Upper lobe of right lung (tissue), 1 donor: ENCODE data around the gene SNCB. TPM values are rescaled to one million over a fixed set of nuclear protein-coding genes. Genes with fewer than 3 reads are reported as not detected.

Experiments used
- ATAC-seq: fragments of 200-7000 bp; cut with Tn5 transposase; one replicate; pipeline ENCODE4 v1.9.1; 2020; ENCODE audit warnings: mild to moderate bottlenecking, moderate library complexity
- DNase-seq: peaks from one replicate; pipeline ENCODE4 v3.0.0-alpha.2; 2020
- H3K27ac ChIP-seq: fragments of 200-600 bp; one replicate; pipeline ENCODE4 v1.8.0; 2022
- H3K27me3 ChIP-seq: fragments of 200-600 bp; one replicate; pipeline ENCODE4 v1.8.0; 2022; ENCODE audit warnings: mild to moderate bottlenecking
- H3K36me3 ChIP-seq: fragments of 200-600 bp; one replicate; pipeline ENCODE4 v1.8.0; 2022
- H3K4me1 ChIP-seq: fragments of 200-600 bp; one replicate; pipeline ENCODE4 v1.8.0; 2022
- H3K4me3 ChIP-seq: fragments of 200-600 bp; one replicate; pipeline ENCODE4 v1.8.0; 2022; ENCODE audit warnings: mild to moderate bottlenecking
- H3K9me3 ChIP-seq: fragments of 200-600 bp; one replicate; pipeline ENCODE4 v1.8.0; 2022
- intact Hi-C: fragments of 100-400 bp; cut with DNase I; formaldehyde crosslinking; loops from one replicate; pipeline ENCODE4 v1.11.0; 2022
- total RNA-seq: library from RNA; stranded (reverse); fragmentation: NEBNext Ultra II Directional; extraction: Animal tissue kit (Norgen Biotek cat#: 25700); gene quantifications from one replicate; pipeline ENCODE4 v1.2.1, GENCODE V29; 2021
- TF ChIP-seq, protein P1 (sequence below): fragments of 200-600 bp; IDR thresholded peaks from one replicate; pipeline ENCODE4 v1.8.0; 2022; ENCODE audit warnings: antibody characterized with exemption
- donor health status: DM: no; HTN: yes; CAD: no; lungs with severe emphysema.

SNCB gene
- total RNA-seq, 1 donor from 2014 or later = not detected

DNA sequence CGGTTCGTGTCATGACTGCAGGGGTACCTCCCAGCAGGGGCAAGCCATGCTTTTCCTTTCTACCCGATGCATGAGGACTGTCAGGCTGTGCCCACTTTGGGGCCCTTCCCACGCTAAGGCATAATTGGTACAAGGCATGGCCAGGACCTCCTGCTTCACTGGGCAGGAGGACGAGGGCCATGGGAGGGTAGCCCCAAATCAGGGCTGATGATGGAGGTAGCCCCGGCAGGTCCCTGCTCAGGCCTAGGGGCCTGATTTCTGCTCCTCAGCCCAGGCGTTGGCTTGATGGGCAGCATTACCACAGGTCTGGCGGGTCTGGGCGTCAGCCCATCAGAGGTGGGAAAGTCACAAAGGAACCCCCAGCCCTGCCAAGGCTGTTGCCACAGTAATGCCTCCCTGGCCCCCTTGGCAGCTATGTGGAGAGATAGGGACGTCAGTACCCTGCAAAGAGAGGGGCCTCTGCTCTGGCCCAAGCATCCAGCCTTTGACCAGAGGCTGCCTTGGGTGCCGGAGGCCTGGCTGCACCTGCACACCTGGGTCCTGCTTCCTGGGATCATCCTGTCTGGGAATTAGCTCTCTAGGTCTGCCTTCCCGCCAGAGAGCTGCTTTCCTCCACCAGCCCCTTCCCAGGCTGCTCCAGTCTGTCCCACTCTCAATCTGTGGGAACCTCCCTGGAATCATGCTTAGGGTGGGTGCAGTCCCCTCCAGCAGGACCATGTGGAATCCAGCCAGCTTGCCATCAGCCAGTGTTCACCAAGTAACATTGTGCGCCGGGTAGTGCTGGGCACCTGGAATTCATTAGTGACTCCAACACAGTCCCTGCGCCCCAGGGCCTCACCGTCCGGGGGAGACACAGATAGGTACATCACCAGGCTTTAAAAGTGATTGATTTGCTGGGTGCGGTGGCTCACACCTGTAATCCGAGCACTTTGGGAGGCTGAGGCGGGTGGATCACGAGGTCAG, 32.3 kb upstream of the SNCB start:
- H3K27me3 ChIP-seq = peaks cover 21% of the 10 kb centered on the region
- no peak overlapping the region for H3K4me3 ChIP-seq
- no peak for DNase-seq
- H3K27ac ChIP-seq = no peak overlapping the region
- peaks cover 19% of the 10 kb centered on the region for H3K4me1 ChIP-seq
- intact Hi-C loops = no loop called here
- H3K36me3 ChIP-seq = no peaks in the 10 kb centered on the region
- TF ChIP-seq, protein P1, sequence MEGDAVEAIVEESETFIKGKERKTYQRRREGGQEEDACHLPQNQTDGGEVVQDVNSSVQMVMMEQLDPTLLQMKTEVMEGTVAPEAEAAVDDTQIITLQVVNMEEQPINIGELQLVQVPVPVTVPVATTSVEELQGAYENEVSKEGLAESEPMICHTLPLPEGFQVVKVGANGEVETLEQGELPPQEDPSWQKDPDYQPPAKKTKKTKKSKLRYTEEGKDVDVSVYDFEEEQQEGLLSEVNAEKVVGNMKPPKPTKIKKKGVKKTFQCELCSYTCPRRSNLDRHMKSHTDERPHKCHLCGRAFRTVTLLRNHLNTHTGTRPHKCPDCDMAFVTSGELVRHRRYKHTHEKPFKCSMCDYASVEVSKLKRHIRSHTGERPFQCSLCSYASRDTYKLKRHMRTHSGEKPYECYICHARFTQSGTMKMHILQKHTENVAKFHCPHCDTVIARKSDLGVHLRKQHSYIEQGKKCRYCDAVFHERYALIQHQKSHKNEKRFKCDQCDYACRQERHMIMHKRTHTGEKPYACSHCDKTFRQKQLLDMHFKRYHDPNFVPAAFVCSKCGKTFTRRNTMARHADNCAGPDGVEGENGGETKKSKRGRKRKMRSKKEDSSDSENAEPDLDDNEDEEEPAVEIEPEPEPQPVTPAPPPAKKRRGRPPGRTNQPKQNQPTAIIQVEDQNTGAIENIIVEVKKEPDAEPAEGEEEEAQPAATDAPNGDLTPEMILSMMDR = no peak
- no peaks in the 10 kb centered on the region for H3K9me3 ChIP-seq
- no peak for ATAC-seq

DNA sequence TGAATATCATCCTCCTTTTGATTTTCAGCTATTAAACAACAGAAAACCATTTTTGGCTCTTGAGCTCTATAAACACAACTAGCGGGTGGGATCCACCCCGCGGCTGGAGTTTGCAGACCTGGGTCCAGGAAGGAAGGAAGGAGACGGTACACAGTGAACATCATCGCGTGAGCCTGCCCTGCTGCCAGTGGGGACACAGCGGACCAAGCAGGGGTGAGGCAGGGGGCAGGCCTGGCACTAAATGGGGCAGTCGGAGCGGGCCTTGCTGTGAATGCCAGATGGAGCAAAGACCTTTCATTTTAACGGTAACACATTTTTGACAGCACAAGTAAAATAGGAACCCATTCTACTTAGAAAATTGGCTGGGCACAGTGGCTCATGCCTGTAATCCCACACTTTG, 31.3 kb upstream of the SNCB start:
- peaks cover 19% of the 10 kb centered on the region for H3K4me1 ChIP-seq
- intact Hi-C loops = no loop called here
- no peak for ATAC-seq
- H3K27ac ChIP-seq = no peak overlapping the region
- no peak for DNase-seq
- TF ChIP-seq, protein P1 = no peak
- H3K27me3 ChIP-seq = peaks cover 21% of the 10 kb centered on the region
- H3K36me3 ChIP-seq = no peaks in the 10 kb centered on the region
- H3K4me3 ChIP-seq = no peak overlapping the region
- H3K9me3 ChIP-seq = no peaks in the 10 kb centered on the region

DNA sequence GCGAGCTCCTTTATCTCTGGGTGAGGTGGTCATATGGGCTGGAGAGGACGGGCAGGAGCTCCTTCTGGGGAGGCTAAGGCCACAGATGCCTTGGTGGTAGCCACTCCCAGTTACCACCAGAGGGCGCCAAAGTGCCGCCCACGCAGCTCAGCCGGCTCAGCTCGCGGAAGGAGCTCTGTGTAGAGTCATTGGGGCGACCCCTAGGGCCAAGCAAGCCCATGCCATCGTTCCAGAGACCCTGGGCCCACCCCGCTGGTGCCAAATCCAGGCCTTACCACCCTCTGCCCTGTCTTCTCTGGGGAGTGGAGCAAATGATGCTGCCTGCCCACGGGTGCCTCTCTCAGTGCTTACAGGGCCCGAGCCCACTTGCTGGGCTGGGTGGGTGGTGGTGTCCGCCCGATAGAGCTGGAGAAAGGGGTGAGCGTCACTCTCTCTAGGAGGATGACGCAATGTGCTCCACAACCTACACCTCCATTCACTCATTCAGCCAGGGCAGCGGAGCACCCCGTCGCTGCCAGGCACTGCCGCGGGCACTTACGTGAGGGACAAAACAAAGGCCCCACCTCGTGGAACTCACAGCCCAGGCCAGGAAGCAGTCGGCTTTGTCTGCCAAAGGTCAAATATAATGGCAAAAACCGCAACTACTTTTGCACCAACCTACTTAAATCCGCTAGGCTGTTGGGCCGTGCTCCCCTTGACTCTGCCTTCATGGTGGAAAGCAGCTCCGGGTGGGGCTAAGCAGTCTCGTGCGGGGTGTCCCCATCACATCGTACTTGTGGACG, 30.7 kb upstream of the SNCB start:
- TF ChIP-seq, protein P1 = peak; percentile 97
- Histone ChIP-seq H3K9me3 (no peaks in the 10 kb centered on the region), H3K27ac (no peak overlapping the region), H3K27me3 (peaks cover 21% of the 10 kb centered on the region), H3K4me1 (peaks cover 19% of the 10 kb centered on the region), H3K36me3 (no peaks in the 10 kb centered on the region), H3K4me3 (no peak overlapping the region)
- DNase-seq (peak; percentile 84), ATAC-seq (peak; percentile 86)
- intact Hi-C loops = no loop called here

DNA sequence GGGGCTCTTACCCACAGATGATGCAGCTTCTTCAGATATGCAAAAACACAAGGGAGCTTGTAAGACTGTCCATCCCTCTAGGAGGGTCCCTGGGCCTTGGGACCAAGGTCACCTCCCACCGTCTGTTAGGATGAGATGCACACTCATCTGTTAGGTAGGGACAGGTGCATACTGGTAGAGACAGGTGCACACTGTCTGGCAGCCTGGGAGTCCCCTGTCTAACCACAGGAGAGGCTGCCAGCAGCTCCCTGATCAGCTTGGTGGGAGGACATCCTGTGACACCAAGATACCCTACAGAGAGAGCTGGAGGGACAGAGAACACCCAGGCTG, 30.2 kb upstream of the SNCB start:
- no peak for ATAC-seq
- Histone ChIP-seq H3K36me3 (no peaks in the 10 kb centered on the region), H3K9me3 (no peaks in the 10 kb centered on the region)

DNA sequence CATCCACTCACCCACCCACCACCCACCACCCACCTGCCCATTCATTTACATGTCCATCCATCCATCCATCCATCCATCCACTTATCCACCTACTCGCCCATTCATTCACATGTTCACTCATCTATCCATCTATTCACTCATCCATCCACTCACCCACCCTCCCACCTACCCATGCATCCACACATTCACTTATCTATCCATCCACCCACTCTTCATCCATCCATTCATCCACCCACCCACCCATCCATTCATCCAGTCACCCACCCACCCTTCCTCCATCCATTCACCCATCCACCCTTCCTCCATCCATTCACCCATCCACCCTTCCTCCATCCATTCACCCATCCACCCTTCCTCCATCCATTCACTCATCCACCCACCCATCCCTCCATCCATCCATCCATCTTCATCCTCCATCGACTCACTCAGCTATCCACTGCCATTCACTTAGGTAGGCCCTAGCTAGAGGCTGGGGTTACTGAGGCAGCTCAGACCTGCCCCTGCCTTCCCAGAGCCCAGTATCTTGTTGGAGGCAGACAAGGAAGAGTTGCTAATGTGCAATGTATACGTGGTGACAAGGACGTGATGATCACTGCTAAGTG, 29.6 kb upstream of the SNCB start:
- Histone ChIP-seq H3K36me3 (peaks cover 5% of the 10 kb centered on the region), H3K9me3 (no peaks in the 10 kb centered on the region), H3K4me1 (peaks cover 19% of the 10 kb centered on the region), H3K4me3 (no peak overlapping the region), H3K27me3 (peaks cover 21% of the 10 kb centered on the region), H3K27ac (no peak overlapping the region)
- DNase-seq (no peak), ATAC-seq (no peak)
- TF ChIP-seq, protein P1 = no peak
- intact Hi-C loops = no loop called here

More for the DNA sequence above, 30.2 kb upstream of the SNCB start:
- TF ChIP-seq, protein P1 = no peak
- intact Hi-C loops = no loop called here
- H3K4me1 ChIP-seq = peaks cover 19% of the 10 kb centered on the region
- DNase-seq = no peak
- H3K27me3 ChIP-seq = peaks cover 21% of the 10 kb centered on the region
- no peak overlapping the region for H3K4me3 ChIP-seq
- H3K27ac ChIP-seq = no peak overlapping the region
